Upper lobe of right lung (tissue), 1 donor: Measurements from ENCODE around the gene AAR2. TPM values are rescaled to one million over a fixed set of nuclear protein-coding genes. Genes with fewer than 3 reads are reported as not detected.

Experiments used
- ATAC-seq: fragments of 200-7000 bp; cut with Tn5 transposase; one replicate; pipeline ENCODE4 v1.9.1; 2020; ENCODE audit warnings: mild to moderate bottlenecking, moderate library complexity
- DNase-seq: peaks from one replicate; pipeline ENCODE4 v3.0.0-alpha.2; 2020
- H3K27ac ChIP-seq: fragments of 200-600 bp; one replicate; pipeline ENCODE4 v1.8.0; 2022
- H3K27me3 ChIP-seq: fragments of 200-600 bp; one replicate; pipeline ENCODE4 v1.8.0; 2022; ENCODE audit warnings: mild to moderate bottlenecking
- H3K36me3 ChIP-seq: fragments of 200-600 bp; one replicate; pipeline ENCODE4 v1.8.0; 2022
- H3K4me1 ChIP-seq: fragments of 200-600 bp; one replicate; pipeline ENCODE4 v1.8.0; 2022
- H3K4me3 ChIP-seq: fragments of 200-600 bp; one replicate; pipeline ENCODE4 v1.8.0; 2022; ENCODE audit warnings: mild to moderate bottlenecking
- H3K9me3 ChIP-seq: fragments of 200-600 bp; one replicate; pipeline ENCODE4 v1.8.0; 2022
- CTCF ChIP-seq: fragments of 200-600 bp; IDR thresholded peaks from one replicate; pipeline ENCODE4 v1.8.0; 2022; ENCODE audit warnings: antibody characterized with exemption
- intact Hi-C: fragments of 100-400 bp; cut with DNase I; formaldehyde crosslinking; loops from one replicate; pipeline ENCODE4 v1.11.0; 2022
- total RNA-seq: library from RNA; stranded (reverse); fragmentation: NEBNext Ultra II Directional; extraction: Animal tissue kit (Norgen Biotek cat#: 25700); gene quantifications from one replicate; pipeline ENCODE4 v1.2.1, GENCODE V29; 2021
- donor health status: DM: no; HTN: yes; CAD: no; lungs with severe emphysema.

The AAR2 gene
- total RNA-seq, 1 donor from 2014 or later = 24.4 TPM

DNA sequence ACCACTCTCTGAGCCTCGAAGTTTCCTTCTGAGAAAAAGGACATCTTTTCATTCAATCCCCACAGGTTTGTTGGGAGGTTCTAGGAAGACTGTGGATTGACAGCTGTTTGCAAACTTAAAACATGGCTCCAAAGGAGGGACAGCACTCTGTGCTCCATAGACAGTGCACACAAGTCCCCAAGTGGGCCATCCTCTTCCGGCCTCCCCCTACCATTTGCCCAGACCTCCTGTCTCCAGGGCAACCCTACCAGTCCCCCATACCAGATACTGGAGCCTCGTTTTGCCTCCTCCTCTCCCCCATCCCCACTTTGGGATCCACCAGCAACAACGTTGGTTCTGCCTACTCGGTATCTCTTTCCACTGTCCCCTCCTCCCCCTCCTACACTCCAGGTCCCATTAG lies 61.4 kb downstream of the AAR2 start:
- no peak for TF ChIP-seq CTCF
- intact Hi-C loops = no loop called here
- peaks cover 48% of the 10 kb centered on the region for H3K27me3 ChIP-seq
- H3K27ac ChIP-seq = no peak overlapping the region
- no peaks in the 10 kb centered on the region for H3K36me3 ChIP-seq
- no peaks in the 10 kb centered on the region for H3K9me3 ChIP-seq
- DNase-seq (no peak), ATAC-seq (no peak)
- no peaks in the 10 kb centered on the region for H3K4me1 ChIP-seq
- no peak overlapping the region for H3K4me3 ChIP-seq

GRCh38 chr20:36298061-36298460 lies 61.8 kb downstream of the AAR2 start:
- DNase-seq = no peak
- intact Hi-C loops = no loop called here

DNA sequence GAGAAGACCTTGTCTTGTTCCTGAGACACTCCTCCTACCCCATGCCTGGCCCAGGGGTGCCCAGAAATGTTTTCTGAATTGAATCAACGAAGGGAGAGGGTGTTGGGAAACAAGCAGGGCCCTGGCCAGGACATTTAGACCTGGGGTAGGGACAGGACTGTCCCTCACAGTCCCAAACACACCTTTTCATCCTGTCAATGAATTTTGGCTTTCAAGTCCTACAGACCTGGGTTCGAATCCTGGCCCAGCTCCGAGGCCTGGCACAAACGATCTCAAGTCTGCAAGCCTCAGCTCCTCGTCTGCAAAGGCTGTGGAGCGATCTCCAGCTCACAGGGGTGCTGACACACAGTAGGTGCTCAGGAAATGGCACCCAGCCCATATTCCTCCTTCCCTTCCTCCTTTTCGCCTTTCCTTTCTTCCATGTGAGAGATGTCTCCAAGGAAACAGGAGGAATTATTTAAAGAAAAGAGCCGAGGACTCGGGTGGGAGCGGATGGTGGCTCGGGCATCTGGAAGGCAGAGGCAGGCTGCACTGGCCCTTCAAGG lies 62.6 kb downstream of the AAR2 start:
- no peak for TF ChIP-seq CTCF
- DNase-seq (peak; percentile 29), ATAC-seq (no peak)
- intact Hi-C loops = no loop called here
- H3K27me3 ChIP-seq = peaks cover 51% of the 10 kb centered on the region
- no peak overlapping the region for H3K4me3 ChIP-seq
- no peak overlapping the region for H3K27ac ChIP-seq
- H3K9me3 ChIP-seq = no peaks in the 10 kb centered on the region
- H3K36me3 ChIP-seq = no peaks in the 10 kb centered on the region
- no peaks in the 10 kb centered on the region for H3K4me1 ChIP-seq

More at GRCh38 chr20:36298061-36298460, 61.8 kb downstream of the AAR2 start:
- Histone ChIP-seq H3K4me3 (no peak overlapping the region), H3K36me3 (no peaks in the 10 kb centered on the region), H3K27me3 (peaks cover 52% of the 10 kb centered on the region), H3K27ac (no peak overlapping the region), H3K4me1 (no peaks in the 10 kb centered on the region), H3K9me3 (no peaks in the 10 kb centered on the region)
- TF ChIP-seq CTCF = no peak
- no peak for ATAC-seq

GRCh38 chr20:36299459-36299858 lies 63.2 kb downstream of the AAR2 start:
- Histone ChIP-seq H3K36me3 (no peaks in the 10 kb centered on the region), H3K9me3 (no peaks in the 10 kb centered on the region), H3K4me1 (no peaks in the 10 kb centered on the region), H3K27ac (no peak overlapping the region), H3K27me3 (peaks cover 52% of the 10 kb centered on the region), H3K4me3 (no peak overlapping the region)
- intact Hi-C loops = no loop called here
- DNase-seq (peak; percentile 38), ATAC-seq (no peak)
- TF ChIP-seq CTCF = no peak

DNA sequence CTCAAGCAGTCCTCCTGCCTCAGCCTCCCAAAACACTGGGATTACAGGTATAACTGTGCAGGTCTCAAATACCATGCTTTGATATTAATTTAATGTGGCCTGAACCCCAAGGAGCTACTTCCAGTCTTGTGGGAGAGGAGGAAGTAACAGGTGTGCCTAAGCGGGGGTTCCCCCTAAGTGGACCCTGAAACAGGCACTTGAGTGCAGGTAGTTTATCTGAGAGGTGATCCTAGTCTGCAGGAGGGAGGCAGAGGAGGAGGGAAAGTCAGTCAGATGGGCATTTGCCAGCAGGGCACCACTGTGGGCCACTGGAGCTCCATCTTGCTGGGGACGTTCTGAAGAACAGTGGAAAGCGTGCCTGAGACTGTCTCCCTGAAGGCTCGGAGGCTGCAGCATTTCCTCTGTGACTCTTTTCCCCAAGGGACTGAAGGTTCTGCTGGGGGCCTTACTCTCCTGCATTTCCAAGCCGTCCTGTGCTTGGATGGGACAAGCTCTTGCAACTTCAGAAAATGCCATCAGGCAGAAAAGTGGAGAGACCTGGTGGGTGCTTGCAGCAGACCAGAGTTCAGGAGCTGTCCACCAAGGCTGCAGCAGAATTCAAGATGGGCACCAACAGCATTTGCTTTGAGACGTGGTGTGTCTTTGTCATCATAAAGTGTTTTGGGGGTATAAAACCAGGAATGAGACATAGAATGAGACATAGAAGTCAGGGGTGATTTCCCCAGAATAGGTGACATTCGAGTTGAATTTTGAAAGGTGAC lies 65.3 kb downstream of the AAR2 start:
- Histone ChIP-seq H3K27me3 (peaks cover 70% of the 10 kb centered on the region), H3K4me3 (no peak overlapping the region), H3K4me1 (peaks cover 1% of the 10 kb centered on the region), H3K9me3 (no peaks in the 10 kb centered on the region), H3K36me3 (no peaks in the 10 kb centered on the region), H3K27ac (no peak overlapping the region)
- no peak for TF ChIP-seq CTCF
- intact Hi-C loops = no loop called here
- ATAC-seq = no peak
- no peak for DNase-seq
